ENCODE data around the gene NEK11.

Gene NEK11

DNA sequence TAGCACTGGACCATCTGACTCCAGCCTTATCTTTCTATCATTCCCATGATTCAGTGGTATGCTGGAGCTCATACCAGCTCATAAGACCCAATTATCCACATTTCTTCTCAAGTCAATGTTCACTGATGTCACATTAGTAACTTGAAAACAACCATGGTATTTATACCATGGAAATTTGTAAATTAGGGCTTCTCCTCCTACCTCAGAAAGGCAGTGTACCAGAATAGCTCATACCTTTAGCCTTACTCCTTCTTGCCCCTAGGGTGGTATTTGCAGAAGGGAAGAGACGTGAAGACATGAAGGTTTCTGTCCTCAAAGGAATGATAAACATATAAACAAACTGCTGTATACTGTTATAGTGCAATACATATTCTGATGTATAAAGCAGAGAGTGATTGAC, 114.2 kb downstream of the NEK11 start:
- DNase-seq (ENCODE audit: low spot score) = no peak

DNA sequence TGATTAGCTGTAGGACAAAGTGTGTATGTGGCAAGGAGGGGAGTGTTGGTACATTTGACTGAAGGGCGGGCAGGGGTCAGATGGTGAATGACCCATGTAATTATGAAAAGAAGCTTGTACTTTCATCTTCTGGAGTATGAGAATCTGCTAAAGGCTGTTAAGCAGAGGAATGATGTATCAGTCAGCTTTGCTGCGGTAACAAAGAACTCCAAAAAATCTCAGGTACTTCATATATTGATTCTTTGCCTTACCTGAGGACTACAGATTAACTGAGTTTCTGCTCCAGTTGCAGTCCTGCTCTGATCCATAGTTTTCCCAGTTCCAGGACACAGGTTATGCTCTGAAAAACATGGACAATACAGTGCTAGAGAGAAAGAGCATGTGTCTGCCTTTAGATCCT, 115.1 kb downstream of the NEK11 start:
- no peak for DNase-seq (ENCODE audit: low spot score)

DNA sequence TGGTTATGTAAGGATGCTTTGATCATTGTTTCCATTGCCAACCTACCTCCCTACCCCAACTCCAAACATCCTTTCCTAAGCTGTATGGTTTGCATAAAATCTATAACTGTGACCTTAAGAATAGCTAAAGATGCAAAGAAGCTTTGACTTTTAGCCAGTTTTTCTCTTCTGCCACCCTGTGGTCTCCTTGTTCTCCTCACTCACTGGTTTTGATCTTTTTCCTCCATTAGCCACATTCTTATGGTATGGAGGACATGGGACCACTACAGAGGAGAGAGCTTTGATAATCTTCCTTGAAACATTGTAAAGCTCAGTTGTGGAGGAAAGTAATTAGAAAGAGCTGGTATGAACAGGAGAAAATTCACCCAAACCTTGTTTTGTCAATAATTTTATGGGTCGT, 115.9 kb downstream of the NEK11 start:
- no peak for DNase-seq (ENCODE audit: low spot score)

DNA sequence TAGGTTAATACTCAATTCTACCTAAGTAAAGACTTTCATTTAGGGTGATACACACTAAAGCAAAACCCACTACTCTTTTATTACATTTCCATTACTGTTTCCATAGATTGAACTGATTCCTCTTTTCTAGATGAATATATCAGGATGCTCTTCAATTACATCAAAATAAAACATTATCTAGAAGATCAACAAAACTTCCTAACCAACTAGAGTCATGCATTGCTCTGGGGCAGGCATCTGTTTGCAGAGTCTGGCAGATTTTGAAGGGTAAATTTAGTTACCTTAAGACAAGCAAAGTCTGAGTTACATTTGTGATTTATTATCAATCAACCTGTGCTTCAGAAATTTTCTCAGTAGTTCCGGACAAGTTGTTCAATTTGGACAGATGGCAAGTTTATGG, 117.1 kb downstream of the NEK11 start:
- no peak for DNase-seq (ENCODE audit: low spot score)

DNA sequence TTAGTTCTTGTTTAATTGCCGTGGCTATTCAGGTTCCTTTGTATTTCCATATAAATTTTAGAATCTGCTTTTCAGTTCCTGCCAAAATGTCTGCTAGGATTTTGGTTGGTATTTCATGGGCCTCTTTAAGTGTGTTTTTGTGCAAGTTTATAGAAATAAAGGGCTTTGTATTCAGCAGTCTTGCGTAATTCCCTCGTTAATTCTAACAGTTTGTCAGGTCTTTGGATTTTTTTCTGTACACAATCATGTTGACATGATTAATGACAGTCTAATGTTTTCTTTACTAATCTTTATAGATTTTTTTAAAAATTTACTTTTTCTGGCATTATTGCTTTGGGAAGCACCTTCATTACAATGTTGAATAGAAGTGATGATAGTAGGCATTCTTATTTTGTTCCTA, 120.9 kb downstream of the NEK11 start:
- no peak for DNase-seq (ENCODE audit: low spot score)

DNA sequence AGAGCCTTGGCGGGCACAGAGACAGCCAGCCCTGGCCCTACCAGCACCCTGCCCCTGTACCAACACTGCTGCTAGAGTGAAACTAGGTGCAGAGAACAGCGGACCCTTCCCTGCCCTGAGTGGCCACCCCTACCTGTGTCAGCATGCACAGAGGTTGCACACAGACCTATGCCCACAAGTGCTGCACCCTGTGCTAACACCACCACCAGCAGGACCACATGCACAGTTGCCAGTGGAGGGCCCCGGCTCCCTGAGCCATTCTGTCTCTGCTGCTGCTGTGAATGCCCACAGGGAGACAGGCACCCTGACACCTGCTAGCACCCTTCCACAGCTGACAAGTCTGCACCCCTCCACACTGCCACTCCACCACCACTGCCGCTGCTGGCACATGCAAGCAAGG, 131.8 kb downstream of the NEK11 start:
- DNase-seq (ENCODE audit: low spot score) = no peak

DNA sequence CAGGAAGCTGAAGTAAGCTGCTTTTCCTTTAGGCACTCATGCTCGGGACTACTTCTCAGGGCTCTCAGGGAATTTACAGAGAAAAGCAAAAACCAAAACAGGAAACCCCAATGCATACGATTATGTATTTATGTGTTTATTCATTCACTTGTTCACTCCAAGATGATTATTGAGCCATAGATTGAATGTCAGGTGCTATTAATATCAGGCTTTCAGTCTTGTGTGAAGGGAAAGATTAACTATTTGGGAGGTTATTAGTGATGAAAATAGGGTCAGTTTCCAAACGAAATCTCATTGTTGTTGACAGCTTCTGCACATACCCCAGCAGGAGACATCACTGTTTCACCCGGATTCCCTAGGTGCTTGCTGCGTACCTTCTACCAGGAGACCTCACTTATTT, 135.8 kb downstream of the NEK11 start:
- DNase-seq (ENCODE audit: low spot score) = no peak

DNA sequence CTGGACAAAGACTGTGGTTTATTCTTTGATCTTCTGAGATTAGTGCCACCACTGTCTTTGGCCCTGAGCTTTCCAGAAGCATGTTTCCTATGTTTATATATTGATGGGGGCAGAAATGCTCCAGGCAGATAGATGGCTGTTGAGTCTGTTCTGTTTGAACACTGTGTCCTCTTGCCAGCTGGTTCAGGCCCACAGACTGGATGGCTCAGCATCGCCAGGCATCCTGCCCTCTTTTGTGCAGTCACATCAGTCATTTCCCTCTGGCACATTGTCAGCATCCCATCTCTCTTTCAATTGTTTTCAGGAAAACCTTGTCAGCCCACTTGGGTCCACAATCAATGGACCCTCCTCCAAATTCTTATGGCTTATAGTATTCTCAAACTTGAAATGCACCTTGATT, 141.2 kb downstream of the NEK11 start:
- no peak for DNase-seq (ENCODE audit: low spot score)

DNA sequence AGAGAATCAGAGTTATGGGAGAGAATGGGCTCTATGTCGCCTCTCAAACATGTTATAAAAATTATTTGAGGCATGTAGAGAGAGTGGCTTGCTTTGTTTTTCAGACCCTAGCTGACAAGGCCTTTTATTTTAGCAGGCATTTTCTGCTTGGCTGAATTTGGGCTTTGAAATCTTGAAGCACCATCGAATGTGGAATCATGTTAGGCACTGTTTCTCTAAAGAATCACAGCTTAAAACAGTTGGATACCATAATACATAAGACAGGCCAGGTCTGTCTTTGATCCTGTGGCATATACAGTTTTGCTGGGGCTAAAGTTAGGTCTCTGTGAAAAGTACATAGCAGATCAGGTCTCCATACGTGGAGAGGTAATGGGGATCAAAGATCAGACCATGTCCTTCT, 142.7 kb downstream of the NEK11 start:
- DNase-seq (ENCODE audit: low spot score) = no peak

DNA sequence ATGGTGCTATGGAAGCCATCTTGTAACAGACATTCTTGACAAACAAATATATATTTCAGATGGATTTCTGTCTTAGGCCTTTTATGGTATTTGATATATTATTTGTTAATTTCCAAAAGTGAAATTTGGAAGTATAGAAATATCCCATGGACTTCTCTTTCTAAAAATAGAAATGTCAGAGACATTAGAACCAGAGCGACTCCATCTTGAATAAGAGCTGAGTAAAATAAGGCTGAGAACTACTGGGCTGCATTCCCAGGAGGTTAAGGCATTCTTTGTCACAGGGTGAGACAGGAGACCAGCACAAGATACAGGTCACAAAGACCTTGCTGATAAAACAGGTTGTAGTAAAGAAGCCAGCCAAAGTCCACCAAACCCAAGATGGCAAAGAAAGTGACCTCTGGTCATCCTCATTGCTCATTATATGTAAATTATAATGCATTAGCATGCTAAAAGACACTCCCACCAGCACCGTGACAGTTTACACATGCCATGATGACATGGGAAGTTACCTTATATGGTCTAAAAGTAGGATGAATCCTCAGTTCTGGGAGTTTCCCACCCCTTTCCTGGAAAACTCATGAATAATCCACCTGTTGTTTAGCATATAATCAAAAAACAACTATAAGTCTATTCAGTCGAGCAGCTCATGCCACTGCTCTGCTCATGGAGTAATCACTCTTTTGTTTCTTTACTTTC, 146.0 kb downstream of the NEK11 start:
- no peak for DNase-seq (ENCODE audit: low spot score)

DNA sequence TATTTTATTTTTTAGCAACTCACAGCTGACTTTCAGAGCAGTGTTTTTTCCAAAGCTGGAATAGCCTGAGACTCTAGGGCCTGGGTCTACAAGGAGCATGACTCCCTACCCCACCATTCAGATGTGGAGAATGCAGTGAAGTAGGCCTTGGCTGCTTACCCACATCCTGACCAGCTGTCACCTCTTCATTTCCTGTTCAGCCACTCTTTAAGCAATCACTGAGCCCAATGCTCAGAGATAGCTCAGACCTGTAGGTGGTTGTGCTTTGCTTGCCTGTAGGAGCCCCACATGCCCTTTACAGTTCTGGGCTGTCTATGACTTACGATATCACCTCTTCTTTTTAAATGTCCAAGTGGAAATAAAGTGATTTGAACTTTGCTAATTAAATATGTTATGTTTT, 148.1 kb downstream of the NEK11 start:
- DNase-seq (ENCODE audit: low spot score) = no peak

DNA sequence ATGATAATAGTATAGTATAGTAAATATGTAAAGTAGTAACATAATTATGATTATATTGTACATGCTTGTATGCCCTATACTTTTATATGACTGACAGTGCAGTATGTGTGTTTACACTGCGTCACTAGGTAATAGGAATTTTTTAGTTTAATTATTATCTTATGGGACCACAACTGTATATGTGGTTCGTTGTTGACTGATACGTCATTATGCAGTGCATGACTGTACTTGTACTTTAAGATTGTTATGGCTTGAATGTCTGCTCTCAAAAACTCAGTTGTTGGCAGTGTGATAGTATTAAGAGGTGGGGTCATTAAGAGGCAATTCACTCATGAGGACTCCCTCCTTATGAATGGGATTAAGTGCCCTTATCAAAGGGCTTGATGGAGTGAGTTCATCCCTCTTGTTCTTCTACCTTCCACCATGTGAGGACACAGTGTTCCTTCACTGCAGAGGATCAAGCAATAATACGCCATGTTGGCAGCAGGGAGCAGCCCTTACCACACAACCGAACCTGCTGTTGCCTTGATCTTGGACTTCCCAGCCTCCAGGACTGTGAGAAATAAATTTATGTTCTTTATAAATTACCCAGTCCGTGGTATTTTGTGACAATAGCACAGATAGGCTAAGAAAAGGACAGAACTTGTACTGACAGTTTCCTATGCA, 152.2 kb downstream of the NEK11 start:
- DNase-seq (ENCODE audit: low spot score) = no peak

DNA sequence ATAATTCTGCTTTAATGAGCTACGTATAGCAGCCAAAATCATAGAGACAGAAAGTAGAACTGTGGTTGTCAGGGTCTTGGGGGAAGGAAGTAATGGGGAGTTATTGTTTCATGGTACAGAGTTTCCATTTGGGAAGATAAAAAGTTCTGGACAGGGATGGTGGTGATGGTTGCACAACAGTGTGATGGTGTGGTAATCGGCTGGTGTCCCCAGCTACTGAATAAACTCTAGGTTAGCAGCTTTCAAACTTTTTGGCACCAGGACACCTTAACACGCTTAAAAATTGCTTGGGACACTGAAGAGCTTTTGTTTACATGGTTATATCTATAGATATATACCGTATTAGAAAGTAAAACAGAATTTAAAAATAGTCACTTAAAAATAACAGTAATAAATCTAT, 166.0 kb downstream of the NEK11 start:
- no peak for DNase-seq (ENCODE audit: low spot score)

DNA sequence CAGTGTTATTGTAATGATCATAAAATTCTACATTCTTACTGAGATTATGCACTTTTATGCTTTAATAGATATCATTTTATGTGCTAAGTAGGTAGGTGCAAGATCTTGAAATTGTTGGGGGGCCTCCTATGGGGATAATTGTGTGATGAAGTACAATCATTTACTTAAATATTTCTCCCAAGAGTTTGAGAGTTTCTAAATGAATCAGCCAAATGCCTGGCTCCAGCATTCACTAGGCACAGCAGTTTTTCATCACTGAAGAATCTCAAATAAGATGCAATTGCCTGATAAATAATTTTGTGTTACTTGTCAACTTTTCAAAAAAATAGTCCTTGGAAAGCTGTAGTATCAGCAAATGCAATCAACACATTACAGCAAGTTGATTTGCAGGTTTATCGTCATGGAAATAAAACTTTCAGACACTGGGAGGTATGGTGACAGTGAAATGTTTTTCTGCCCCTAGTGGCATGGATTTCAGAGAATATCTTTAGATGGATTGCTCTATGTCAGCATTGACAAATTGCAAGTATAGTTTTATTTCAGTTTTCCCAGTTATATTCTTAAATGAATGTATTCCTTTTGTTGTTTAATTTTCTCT, 167.1 kb downstream of the NEK11 start:
- DNase-seq (ENCODE audit: low spot score) = no peak

DNA sequence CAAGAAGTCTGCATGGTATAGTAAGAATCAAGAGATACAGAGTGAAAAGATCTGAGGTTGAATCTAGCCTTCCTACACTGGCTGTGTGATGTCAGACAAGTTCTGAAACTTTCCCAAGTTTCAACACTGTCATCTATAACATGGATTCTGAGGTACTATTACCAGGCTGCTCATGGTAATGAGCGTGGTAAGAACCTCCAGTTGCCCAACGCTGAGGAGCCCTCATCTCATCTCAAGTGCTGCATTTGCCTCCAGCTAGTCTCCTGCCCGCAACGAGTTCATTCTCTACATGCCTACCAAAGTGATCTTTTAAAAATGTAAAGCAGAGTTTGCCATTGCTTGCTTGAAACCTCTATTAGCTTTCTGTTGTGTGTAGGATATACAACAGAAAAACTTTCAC, 168.1 kb downstream of the NEK11 start:
- DNase-seq (ENCODE audit: low spot score) = no peak

DNA sequence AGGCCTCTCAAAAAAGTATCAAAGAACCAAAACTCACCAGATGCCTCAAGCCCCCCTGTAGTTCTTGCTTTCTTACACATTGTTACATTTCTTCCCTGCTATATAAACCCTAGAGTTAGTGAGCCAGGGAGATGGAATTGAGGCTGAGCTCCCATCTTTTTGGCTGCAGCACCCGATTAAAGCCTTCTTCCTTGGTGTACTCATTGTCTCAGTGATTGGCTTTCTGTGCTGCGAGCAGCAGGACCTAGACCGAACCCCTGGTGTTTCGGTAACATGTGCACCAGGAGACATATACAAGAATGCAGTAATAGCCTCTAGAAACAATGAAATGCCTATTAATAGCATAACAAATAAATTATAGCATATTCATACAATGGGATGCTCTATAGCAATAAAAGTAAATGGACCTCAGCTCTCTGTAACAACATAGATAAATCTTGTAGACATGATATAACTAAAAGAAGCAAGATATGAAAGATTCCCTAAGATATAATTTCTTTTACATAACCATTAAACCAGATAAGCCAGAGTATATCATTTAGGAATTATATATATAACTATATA, 174.0 kb downstream of the NEK11 start:
- no peak for DNase-seq (ENCODE audit: low spot score)

DNA sequence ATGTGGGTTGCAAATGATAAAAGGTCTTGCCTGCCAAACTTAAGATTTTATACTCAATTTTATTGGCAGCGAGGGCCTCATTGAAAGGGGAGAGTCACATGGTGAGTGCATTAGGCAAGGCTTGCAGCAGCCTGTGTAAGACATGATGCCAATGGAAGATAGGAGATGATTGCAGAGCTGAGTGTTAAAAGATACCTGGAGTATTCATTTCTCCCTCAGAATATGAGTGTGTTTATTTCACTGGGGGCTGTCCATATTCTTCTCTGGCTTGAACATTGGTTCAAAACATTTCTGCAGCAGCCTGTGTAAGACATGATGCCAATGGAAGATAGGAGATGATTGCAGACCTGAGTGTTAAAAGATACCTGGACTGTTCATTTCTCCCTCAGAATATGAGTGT, 189.7 kb downstream of the NEK11 start:
- no peak for DNase-seq (ENCODE audit: low spot score)

DNA sequence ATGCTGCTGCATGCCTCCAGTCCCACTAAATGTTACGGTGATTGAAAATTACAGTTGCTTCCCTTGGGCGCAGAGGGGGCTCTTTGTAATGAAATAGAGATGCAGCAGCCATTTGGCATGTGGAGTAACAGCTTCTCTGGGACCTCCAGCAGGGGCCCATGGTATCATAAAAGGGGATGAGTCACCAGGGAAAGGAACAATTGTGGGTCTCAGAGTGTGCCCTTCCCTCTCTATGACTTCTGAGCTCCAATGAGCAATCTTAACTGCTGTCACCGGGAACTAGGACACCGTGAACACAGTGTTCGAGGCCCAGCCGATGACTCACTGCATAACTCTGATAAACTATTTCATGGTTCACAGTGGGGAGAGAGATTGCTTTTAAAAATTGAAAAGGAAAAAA, 190.1 kb downstream of the NEK11 start:
- peak; percentile 56 for DNase-seq (ENCODE audit: low spot score)

DNA sequence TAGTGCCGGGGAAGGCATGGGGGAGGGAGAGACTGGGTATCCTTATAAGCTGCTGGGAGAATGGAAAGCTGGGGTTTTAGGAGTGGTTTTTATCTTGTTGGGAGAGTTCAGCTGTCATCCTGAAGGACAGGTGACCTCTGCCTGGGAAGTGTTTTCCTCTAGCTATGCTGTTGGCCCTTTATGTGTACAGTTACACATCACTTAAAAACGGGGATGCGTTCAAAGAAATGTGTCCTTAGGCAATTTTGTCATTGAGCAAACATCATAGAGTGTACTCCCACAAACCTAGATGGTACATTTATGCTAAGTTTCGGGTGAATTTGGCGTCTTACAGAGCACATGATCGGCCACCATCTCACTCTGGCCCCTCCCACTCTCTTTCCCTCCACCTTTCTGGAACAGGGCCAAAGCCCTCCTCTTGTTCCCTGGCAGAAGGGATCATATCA, 190.6 kb downstream of the NEK11 start:
- no peak for DNase-seq (ENCODE audit: low spot score)

DNA sequence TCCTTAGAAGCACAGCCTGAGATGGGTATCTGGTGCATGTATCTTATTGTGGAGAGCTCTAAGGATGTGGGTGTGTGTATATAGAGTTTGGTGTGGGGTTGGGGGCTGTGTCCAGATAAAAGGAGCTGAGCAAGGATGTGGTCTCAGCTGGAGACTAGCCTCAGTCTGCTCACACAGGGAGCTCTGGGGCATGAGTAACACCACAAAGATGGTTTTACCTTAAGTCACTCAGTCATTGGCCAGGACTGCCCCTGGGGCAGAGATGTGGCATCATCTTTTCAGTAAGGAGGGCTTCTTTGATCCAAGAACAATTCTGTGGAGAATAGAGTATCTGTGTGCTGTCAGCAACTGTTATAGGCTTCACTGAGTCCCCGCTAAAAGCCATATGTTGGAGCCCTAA, 191.5 kb downstream of the NEK11 start:
- DNase-seq (ENCODE audit: low spot score) = no peak

DNA sequence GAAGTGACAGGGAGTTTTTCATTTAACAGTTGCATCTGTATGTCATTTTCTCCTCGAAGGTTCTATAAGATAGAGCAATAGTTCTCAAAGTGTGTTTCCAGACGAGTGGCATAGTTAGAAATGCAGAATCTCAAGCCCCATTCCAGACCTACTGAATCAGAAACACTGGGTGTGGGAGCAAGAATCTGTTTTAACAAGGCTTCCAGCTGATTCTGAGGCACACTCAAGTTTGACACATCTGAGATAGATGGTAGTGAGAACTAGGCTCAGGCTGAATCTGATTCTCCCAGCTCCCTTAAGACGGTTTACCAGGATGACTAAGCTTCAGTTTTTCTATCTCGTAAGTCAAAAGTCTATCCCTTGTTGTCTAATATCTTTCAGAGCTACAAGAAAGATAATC, 195.1 kb downstream of the NEK11 start:
- no peak for DNase-seq (ENCODE audit: low spot score)

DNA sequence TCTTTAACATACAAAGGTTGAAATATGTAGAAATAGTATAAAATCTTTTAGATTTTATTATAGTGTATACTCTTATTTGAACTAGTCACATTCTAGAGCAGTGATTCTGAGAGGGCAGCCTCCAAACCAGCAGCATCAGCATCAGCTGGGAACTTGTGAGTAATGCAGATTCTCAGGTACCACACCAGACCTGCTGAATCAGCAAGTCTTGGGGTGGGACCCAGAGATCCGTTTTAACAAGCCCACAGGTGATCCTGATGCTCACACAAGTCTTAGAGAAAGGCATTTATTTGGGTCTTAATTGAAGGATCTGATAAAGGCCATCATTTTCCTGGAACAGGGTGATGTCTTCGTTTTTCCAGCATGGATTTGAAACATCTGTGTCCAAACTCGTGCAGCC, 195.9 kb downstream of the NEK11 start:
- no peak for DNase-seq (ENCODE audit: low spot score)

Data from SW480 (cell line).